Stimulated activated CD4-positive, alpha-beta T cell treated with anti-CD3 and anti-CD28 coated beads, Interleukin-1b, Interleukin-23, amount 100 ng/mL, for 48 hours (primary cell): ENCODE results near the gene SERPINB12.

Experiments
- DNase-seq: peaks from one replicate; pipeline ENCODE4 v3.0.0-alpha.2; 2020

SERPINB12 gene

GRCh38 chr18:63603772-63604171, 61.6 kb downstream of the SERPINB12 start:
- DNase-seq = no peak

DNA sequence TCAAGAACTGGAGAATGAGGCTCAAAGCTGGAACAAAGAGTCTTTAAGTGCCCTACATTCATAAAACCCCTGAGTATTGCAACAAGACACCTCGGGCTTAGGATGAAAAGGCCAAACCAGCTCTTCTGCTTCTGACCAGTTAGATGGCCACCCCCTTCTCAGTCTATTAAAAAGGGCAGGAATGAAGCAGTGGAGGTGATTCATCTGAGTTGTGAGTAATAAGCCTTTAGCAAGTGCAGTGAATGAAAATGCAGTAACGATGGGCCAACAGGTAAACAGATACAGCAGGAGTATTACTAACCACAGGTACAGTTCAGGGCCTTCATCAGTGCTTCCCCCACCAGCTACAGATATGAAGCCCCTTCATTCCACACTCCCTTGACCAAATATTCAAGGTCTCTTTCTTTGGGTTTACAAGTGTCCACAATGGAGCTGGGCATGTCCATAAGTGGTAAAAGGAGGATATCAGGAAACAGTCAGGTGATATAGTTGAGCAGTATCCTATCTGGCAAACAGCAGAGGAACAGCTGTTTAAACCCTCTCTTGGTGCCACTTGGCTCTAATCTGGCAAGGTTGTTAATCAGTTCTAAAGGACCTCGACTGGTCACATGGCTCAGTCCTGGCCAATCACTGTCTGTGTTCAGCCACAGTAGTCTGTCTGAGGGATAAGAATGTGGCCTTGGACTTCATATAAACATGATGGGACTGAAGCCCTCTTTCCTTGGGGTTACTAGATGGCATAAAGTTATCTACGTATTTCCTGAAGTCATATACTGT, 62.8 kb downstream of the SERPINB12 start:
- no peak for DNase-seq

DNA sequence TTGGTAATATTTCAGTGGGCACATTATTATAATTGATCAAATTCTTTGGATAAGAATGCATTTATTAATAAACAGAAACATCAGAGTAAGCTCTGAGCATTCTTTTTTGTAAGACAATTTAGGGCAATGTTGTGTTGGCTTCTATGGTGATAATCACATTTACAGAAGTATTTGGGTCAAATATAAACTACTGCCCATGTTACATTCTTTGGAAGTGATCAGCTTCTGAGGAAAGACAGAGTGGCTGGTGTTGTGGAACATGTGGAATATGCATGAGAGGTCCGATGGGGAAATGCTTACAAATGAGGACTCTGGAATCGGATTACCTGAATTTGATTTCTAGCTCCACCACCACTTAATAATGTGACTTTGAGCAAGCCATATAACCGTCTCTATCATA, 64.4 kb downstream of the SERPINB12 start:
- DNase-seq = no peak

DNA sequence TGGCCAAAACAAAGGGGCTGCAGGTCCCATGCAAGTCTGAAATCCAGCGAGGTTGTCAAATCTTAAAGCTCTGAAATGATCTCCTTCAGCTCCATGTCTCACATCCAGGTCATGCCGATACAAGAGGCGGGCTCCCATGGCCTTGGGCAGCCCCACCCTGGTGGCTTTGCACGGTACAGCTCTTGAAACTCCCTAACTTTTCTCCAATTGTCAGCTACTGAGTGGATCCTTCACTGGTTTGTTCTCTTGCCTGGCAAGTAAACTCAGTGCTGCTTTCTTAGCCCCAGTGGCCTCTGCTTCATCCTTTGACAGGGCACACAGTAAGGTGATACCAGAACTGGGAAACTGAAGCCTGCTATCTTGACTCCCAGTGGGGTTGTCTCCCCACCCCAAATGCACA, 71.3 kb downstream of the SERPINB12 start:
- DNase-seq = no peak

DNA sequence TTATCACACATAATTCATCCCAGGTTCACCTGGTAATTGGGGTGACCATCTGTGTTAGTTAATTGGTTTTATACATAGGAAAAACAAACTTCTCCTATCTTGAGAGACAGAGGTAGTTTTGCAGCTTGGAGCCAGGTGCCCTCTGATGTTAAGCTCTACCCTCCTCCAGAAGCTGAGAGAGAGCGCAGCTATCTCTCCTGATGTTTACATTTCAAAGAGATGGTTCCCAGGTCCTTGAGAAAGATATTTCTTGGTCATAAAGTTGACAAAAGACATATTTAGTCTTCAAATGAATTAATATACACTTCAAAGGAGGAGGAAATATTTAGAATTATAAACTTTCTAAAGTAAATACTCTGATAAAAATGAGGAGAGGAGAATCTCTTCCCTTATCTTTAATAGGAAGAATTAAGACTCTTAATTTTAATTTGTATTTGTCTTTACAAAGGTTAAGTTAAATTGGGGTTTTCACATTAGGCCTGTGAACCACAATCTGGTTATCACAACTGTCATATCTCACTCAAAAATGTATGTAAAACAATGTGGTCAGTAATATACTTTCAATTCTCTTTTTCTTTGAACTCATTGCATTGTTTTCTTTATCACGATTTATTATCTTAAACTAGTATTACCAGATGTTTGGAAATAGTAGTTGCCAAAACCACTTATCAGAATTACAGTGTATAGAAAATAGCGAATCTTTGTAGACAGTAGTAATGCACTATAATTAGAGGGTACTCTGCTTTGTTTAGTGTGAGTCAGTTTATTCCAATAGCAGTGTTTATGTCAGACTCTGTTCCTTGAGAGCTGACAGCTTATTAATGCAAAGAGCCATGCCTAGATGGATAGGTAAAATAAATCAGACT, 75.1 kb downstream of the SERPINB12 start:
- DNase-seq = no peak

- no peak for DNase-seq
Measured at GRCh38 chr18:63617915-63618234, 75.7 kb downstream of the SERPINB12 start.
